GM12801 (cell line): ENCODE results near the gene AQP3.

Source experiments
- TF ChIP-seq, protein P1 (sequence below): IDR thresholded peaks from one replicate; pipeline ENCODE4 v1.5.1; 2011; ENCODE audit warnings: control low read depth; ENCODE audit not compliant: insufficient read length; ENCODE audit errors: extremely low read depth

The AQP3 gene

DNA sequence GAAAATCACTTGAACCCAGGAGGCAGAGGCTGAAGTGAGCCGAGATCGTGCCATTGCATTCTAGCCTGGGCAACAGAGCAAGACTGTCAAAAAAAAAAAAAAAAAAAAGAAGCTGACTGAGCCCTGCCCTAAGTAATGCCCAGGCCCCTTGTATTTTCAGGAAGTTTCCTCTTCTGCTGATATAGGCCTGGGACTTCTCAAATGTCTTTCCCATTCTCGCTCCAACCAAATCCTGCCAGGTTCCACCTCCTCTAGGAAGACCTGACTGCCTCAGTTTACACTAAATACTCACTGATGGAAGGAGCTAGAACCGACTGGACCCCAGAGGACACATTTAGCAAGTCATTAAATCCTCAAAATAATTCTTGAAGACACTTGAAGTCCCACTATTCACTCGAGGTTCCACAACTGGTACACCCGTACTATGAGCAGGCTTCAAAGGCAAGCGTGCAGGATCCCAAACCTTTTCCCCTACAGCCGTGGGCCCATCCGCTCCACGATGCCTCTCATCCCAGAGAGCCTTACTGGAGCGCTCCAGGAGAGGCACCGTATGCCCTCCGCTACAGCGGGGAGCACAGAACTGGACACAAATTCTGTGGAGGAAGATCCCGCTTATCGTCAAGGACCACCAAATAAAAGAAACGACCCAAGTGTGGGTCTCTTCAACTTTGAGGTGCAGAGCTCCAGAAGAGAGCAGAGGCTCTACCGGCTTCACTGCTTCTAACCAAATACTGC lies 25.7 kb upstream of the AQP3 start:
- TF ChIP-seq, protein P1, sequence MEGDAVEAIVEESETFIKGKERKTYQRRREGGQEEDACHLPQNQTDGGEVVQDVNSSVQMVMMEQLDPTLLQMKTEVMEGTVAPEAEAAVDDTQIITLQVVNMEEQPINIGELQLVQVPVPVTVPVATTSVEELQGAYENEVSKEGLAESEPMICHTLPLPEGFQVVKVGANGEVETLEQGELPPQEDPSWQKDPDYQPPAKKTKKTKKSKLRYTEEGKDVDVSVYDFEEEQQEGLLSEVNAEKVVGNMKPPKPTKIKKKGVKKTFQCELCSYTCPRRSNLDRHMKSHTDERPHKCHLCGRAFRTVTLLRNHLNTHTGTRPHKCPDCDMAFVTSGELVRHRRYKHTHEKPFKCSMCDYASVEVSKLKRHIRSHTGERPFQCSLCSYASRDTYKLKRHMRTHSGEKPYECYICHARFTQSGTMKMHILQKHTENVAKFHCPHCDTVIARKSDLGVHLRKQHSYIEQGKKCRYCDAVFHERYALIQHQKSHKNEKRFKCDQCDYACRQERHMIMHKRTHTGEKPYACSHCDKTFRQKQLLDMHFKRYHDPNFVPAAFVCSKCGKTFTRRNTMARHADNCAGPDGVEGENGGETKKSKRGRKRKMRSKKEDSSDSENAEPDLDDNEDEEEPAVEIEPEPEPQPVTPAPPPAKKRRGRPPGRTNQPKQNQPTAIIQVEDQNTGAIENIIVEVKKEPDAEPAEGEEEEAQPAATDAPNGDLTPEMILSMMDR = no peak

DNA sequence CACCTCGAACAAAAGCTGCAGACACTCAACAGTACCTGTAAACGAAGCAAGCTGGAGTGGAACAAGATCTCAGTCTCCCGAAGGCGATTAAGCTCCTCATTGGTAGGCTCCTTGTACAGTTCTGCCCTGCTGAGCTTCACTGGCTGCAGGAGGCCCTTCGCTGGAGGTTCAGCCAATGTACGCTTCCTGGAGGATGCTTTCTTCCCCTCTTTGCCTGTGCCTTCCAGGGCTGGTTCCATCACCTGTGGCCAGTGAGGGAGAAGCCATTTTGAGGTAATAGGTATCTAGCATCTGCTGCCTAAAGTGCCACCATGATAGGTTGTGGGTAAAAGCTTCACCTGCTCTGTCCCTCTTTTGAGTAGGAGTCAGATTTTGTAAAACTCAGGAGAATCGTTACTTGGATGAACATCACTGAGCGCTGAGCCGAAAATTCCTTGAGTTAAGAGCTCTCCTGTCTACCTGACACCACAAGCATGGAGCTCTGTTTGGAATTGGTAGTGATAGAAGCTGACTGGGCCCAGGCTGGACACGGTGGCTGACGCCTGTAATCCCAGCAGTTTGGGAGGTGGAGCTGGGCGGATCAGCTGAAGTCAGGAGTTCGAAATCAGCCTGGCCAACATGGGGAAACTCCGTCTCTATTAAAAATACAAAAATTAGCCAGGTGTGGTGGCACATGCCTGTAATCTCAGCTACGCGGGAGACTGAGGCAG lies 24.9 kb upstream of the AQP3 start:
- TF ChIP-seq, protein P1 = no peak

DNA sequence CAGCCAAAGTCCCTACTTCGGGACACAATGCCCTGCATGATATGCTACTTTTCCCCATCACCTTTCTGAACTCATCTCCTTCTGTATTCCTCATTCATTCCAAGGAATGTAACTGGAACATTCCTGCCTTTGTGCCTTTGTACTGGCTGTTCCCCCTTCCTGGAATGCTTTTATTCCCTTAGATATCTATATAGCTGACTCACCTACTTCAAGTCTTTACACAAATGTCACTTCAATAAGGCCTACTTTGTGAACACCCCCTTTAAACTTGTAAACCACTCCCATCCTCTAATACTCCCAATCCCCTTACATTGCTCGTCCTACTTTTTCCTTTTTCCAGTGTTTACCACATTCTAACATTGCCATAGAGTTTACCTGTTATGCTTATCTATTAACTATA lies 24.0 kb upstream of the AQP3 start:
- TF ChIP-seq, protein P1 = no peak

DNA sequence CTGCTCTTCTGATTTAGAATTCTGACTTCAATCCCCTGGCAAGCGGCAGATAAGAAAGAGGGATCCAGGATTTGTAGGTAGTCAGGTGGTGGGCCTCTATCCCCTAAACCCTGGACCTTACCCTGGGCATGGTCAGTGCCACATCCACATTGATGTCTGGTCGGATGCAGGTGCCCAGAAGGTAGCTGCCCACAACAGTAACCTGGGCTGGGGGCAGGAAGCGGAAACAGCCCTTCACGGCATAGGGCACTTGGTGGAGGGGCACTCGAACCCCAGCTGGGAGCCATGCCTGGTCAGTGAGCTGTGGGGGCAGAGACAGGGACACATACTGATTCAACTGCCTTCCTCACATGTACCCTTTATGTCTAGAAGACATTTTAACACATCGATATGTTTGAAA lies 22.5 kb upstream of the AQP3 start:
- TF ChIP-seq, protein P1 = no peak

DNA sequence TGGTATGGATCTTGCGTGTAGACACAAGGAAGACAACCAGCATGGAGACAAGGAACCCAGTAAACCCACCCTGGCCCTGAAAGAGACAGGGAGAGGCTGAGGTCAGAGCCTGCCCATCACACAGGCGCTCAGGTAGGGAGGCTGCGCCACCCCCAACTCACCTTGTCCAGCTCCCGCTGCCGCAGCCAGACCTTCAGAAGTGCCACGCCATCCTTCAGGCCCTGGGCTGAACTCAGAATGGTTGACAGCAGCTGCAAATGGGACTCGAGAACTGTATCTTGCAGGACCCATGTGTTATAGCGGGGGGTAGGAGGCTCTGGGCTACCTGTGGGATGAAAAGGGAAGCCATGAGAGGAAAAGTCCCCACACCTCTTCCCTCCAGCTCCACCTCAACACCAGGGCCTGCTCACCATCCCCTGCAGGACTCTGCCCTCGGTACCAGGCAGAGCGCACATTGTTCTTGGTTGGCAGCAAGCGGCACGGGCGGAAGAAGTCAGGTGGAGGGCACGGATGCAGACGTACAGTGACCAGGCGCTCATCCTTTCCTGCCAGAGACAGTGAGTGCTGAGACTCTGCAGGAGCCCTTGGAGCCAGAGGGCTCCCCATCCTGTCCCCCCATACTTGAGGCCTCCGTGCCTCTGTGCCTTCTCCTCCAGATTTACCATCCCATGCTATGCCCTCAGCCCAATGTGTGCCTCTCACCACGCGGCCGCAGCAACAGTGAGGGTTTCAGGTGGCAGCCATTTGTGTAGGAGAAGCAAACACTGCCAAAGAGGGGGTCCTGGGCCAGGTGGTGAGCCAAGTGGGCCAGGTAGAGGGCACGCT lies 21.6 kb upstream of the AQP3 start:
- TF ChIP-seq, protein P1 = no peak

DNA sequence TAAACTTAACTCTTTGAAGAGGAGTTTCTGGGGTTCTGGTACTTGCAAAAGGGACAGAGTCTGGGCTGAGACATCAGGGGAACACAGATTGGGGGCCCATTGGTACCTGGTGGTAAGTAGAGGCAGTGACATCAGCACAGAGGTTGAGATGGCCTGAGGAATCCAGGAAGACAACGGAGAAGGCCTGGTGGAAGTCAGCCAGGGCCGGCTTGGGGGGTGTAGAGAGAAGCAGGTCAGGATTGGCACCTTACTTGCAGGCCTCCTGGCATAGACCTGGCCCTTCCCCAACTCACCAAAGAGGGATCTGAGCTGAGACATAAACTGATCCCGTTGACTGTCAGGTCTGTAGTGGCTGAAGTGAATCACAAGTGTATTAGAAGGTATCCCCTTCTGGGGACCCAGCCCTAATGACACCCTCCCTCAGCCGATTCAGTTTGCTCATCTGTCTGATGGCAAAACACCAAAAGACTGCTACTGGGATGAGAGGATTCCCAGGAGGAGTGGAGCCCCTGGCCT lies 20.9 kb upstream of the AQP3 start:
- TF ChIP-seq, protein P1 = no peak

DNA sequence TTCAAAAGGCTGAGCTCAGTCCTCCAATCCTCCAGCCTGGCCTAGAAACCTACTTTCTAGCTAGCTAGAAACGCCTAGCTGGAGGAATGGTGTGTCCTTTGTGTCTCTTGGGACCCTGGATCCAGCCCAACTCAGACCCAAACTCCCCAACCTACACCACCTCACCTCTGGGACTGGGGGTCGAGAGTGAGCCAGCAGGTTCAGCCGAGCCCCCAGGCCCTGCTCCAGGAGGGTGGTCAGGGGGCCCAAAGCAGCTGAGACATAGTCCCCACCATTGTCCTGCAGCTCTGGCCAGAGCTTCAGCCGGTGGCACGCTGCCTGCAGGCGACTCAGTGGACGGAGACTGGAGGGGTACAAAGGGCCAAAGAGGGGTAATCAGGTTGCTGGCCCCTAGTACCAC lies 20.1 kb upstream of the AQP3 start:
- TF ChIP-seq, protein P1 = no peak
